H7 (cell line): Measurements from ENCODE around the gene NOS2. TPM values are rescaled to one million over a fixed set of nuclear protein-coding genes. Genes with fewer than 3 reads are reported as not detected.
"Not testable (repeated sequence)": the region's sequence is repeated elsewhere in the genome, so short reads cannot be mapped to it uniquely, and the experiment has no call there.

Experiments
- DNase-seq: peaks from one replicate; pipeline ENCODE4 v3.0.0; 2012
- H3K27me3 ChIP-seq: 2 replicates; pipeline ENCODE4 v1.6.0; 2011; ENCODE audit warnings: mild to moderate bottlenecking, low read length; ENCODE audit not compliant: control insufficient read depth, insufficient read depth
- H3K36me3 ChIP-seq: replicated peaks from 2 replicates; pipeline ENCODE4 v1.5.1; 2011; ENCODE audit warnings: low read length; ENCODE audit not compliant: control insufficient read depth, insufficient read depth
- H3K4me3 ChIP-seq: 2 replicates; pipeline ENCODE4 v1.5.1; 2011; ENCODE audit warnings: low read depth, mild to moderate bottlenecking, control low read depth, low read length, moderate library complexity; ENCODE audit not compliant: insufficient read depth
- total RNA-seq: library from RNA; depleted of rRNA; stranded (reverse); fragments of >200 nt; shearing (Covaris generic); gene quantifications from 2 replicates; pipeline ENCODE4 v1.2.3, GENCODE V29; 2014; rRNA removed

The NOS2 gene
- 1.6 and 2.1 TPM in 2 replicates for total RNA-seq

GRCh38 chr17:27800522-27800921 lies at the start of gene NOS2:
Gene NOS2 (minus strand): TSS chr17:27800529. CDS start chr17:27798809, 1,720 bp downstream.
- H3K27me3 ChIP-seq, result no peaks in the 10 kb centered on the region
- H3K36me3 ChIP-seq, result no peaks in the 10 kb centered on the region
- no peak within 1 kb of the TSS for H3K4me3 ChIP-seq
- DNase-seq, result no peak

GRCh38 chr17:27849474-27850185 lies 49.3 kb upstream of the NOS2 start:
- H3K4me3 ChIP-seq, result no peak overlapping the region
- peak; percentile 51 for DNase-seq
- H3K27me3 ChIP-seq, result no peaks in the 10 kb centered on the region
- H3K36me3 ChIP-seq, result no peaks in the 10 kb centered on the region

- no peak for DNase-seq
- Histone ChIP-seq H3K27me3 (no peaks in the 10 kb centered on the region), H3K4me3 (no peak overlapping the region), H3K36me3 (no peaks in the 10 kb centered on the region)
Observed at GRCh38 chr17:27848931-27849330, 48.6 kb upstream of the NOS2 start.

- not testable (repeated sequence) for H3K4me3 ChIP-seq, H3K27me3 ChIP-seq, H3K36me3 ChIP-seq, DNase-seq
Observed at GRCh38 chr17:27846808-27847307, 46.5 kb upstream of the NOS2 start.

- H3K4me3 ChIP-seq, result no peak overlapping the region
- no peak for DNase-seq
- H3K36me3 ChIP-seq, result no peaks in the 10 kb centered on the region
- H3K27me3 ChIP-seq, result no peaks in the 10 kb centered on the region
Observed at GRCh38 chr17:27846042-27846655, 45.8 kb upstream of the NOS2 start.

- Histone ChIP-seq H3K36me3 (no peaks in the 10 kb centered on the region), H3K4me3 (no peak overlapping the region), H3K27me3 (no peaks in the 10 kb centered on the region)
- DNase-seq, result no peak
Observed at GRCh38 chr17:27845264-27846041, 45.1 kb upstream of the NOS2 start.

- Histone ChIP-seq H3K4me3 (no peak overlapping the region), H3K27me3 (no peaks in the 10 kb centered on the region), H3K36me3 (no peaks in the 10 kb centered on the region)
- DNase-seq, result no peak
Observed at GRCh38 chr17:27840688-27841087, 40.4 kb upstream of the NOS2 start.

- DNase-seq, H3K36me3 ChIP-seq, H3K4me3 ChIP-seq, H3K27me3 ChIP-seq: not testable (repeated sequence)
Observed at GRCh38 chr17:27840406-27840678, 40.0 kb upstream of the NOS2 start.

- DNase-seq, H3K4me3 ChIP-seq, H3K27me3 ChIP-seq, H3K36me3 ChIP-seq: not testable (repeated sequence)
Observed at GRCh38 chr17:27839571-27840405, 39.5 kb upstream of the NOS2 start.

- not testable (repeated sequence) for H3K36me3 ChIP-seq, H3K4me3 ChIP-seq, DNase-seq, H3K27me3 ChIP-seq
Observed at GRCh38 chr17:27838607-27839006, 38.3 kb upstream of the NOS2 start.

GRCh38 chr17:27837769-27838168 lies 37.4 kb upstream of the NOS2 start:
- not testable (repeated sequence) for H3K27me3 ChIP-seq, H3K4me3 ChIP-seq, H3K36me3 ChIP-seq, DNase-seq

- Histone ChIP-seq H3K27me3 (no peaks in the 10 kb centered on the region), H3K36me3 (no peaks in the 10 kb centered on the region), H3K4me3 (no peak overlapping the region)
- no peak for DNase-seq
Observed at GRCh38 chr17:27836651-27837050, 36.3 kb upstream of the NOS2 start.

GRCh38 chr17:27834571-27834970 lies 34.2 kb upstream of the NOS2 start:
- no peak for DNase-seq
- H3K4me3 ChIP-seq, result no peak overlapping the region
- H3K36me3 ChIP-seq, result no peaks in the 10 kb centered on the region

GRCh38 chr17:27832831-27833230 lies 32.5 kb upstream of the NOS2 start:
- no peak overlapping the region for H3K4me3 ChIP-seq
- no peak for DNase-seq
- no peaks in the 10 kb centered on the region for H3K27me3 ChIP-seq
- no peaks in the 10 kb centered on the region for H3K36me3 ChIP-seq

More at GRCh38 chr17:27834571-27834970, 34.2 kb upstream of the NOS2 start:
- no peaks in the 10 kb centered on the region for H3K27me3 ChIP-seq
